NCI-H748 treated with DMSO at 0.1 percent for 48 hours (cell line): Measurements from ENCODE around the gene SAE1.
"Not testable (repeated sequence)": the region's sequence is repeated elsewhere in the genome, so short reads cannot be mapped to it uniquely, and the experiment has no call there.

ENCODE experiments used
- DNase-seq: peaks from one replicate; lab custom pipeline; 2025; lab: John Stamatoyannopoulos, UW

Gene SAE1

DNA sequence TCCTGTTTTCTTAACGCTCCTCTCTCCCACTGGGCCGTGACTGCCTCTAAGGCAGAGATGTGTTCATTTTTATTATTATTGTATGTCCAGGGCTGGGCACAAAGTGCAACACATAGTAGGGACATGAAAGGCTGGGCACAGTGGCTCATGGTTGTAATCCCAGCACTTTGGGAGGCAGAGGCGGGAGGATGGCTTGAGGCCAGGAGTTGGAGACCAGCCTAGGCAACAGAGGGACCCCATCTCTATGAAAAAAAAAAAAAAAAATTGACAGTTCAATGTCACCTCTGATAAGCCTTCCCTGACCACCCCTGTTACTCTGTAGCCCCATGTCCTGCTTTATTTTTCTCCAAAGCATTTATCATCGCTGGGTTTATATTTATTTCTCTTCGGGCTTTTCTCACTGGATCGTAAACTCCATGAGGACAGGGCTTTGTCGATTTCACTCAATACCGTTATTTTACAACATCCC is 481 bp upstream of the SAE1 start:
- DNase-seq = no peak

DNA sequence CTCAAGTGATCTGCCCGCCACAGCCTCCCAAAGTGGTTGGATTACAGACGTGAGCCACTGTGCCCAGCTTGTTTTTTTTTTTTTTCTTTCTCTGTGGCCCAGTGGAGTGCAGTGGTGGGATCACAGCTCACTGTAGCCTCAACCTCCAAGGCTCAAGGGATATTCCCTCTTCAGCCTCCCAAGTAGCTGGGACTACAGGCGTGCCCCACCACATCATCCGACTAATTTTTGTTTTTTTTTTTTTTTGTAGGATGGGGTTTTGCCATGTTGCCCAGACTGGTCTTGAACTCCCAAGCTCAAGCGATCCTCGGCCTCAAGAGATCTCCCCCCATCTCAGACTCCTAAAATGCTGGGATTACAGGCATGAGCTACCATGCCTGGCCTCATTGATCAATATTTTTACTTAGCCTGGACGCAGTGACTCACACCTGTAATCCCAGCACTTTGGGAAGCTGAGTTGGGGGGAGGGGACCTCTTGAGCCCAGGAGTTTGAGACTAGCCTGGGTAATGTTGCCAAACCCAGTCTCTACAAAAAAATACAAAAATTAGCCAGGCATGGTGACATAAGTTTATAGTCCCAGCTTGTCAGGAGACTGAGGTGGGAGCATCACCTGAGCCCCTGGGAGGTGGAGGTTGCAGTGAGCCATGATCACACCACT is 1.7 kb downstream of the SAE1 start:
- DNase-seq = no peak

DNA sequence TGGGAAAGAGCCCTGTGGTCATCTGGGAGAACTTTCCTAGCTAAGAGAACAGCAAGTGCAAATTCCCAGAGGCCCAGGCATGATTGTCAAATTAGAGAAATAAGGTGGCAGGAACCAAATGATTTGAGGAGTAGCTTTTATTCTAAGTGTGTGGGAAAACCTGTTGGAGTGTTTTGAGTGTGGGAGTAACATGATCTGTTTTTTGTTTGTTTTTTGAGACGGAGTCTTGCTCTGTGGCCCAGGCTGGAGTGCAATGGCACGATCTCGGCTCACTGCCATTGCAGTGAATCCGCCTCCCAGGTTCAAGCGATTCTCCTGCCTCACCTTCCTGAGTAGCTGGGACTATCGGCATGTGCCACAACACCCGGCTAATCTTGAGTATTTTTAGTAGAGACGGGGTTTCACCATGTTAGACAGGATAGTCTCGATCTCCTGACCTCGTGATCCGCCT is 2.4 kb downstream of the SAE1 start:
- DNase-seq = no peak

DNA sequence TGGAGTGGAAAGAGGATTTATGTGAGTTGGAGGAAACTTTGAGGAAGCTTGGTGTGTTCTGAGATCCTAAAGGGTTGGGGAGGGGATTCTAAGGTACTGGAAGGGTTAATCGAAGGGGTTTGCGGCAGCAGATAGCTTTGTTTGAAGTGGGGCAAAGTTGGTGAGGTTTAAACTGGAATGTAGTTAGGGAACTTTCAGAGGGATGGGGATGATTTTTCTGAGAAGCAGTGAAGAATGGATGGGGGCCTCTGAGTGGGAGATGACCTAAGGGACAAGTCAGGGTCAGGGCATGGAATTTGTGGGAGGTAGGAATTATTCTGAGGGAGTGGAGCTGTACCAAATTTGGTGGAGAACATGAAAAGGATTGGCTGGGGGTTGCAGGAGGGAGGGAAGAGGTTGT is 3.9 kb downstream of the SAE1 start:
- DNase-seq = no peak

DNA sequence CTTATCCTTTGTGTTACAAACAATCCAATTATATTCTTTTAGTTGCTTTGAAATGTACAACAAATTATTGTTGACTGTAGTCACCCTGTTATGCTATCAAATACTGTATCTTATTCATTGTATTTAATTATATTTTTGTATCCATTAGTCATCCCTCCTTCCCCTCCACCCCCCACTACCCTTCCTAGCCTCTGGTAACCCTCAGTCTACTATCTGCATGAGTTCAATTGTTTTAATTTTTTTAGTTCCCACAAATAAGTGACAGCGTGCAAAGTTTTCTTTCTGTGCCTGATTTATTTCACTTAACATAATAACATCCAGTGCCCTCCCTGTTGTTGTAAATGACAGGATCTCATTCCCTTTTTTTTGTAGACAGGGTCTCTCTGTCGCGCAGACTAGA is 4.5 kb downstream of the SAE1 start:
- DNase-seq = no peak

DNA sequence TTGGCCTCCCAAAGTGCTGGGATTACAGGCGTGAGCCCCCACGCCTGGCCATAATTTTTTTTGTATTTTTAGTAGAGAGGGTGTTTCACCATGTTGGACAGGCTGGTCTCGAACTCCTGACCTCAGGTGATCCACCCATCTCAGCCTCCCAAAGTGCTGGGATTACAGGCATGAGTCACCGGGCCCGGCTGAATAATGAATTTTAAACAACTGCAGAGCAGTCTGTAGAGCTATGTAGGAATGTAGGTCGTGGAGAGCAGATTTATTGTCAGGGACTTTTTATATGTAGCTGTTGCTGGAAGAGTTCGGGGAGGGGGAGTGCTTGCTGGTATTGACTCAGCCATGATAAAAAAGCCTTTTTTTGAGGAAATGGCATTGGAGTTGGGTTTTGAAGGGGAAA is 10.6 kb downstream of the SAE1 start:
- DNase-seq = not testable (repeated sequence)

DNA sequence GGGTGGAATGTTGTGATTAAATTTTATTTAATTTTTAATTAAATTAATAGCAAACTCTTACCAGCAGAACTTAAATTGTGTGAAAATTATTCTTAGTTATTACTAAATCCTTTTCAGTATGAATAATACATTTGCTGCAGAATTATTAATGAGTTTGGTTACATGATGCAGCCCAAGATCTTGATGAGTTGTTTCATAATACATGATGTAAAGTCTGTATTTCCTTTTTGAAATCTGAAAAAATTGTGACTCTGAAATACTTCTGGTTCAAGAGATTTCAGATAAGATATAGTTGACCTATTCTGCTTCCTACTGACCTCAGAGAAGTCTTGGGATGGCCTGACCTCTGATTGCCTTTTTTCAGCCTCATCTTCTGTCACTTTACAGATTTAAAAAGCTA is 11.1 kb downstream of the SAE1 start:
- no peak for DNase-seq

DNA sequence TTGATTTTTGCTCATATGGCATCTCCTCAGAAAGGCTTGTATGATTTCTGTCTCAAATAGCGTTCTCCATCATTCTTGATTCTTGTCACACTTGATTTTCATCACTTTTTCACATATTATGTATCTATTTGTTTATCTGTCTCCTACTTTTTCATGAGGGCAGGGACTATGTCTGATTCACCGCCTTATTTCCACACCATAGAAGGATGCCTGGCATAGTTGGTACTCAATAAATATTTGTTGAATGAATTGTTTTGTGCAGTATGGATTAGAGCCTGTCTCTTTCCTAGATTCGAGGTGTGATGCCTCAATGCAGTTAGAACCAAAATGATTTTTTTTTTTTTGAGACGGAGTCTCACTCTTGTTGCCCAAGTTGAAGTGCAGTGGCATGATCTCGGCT is 12.1 kb downstream of the SAE1 start:
- no peak for DNase-seq

DNA sequence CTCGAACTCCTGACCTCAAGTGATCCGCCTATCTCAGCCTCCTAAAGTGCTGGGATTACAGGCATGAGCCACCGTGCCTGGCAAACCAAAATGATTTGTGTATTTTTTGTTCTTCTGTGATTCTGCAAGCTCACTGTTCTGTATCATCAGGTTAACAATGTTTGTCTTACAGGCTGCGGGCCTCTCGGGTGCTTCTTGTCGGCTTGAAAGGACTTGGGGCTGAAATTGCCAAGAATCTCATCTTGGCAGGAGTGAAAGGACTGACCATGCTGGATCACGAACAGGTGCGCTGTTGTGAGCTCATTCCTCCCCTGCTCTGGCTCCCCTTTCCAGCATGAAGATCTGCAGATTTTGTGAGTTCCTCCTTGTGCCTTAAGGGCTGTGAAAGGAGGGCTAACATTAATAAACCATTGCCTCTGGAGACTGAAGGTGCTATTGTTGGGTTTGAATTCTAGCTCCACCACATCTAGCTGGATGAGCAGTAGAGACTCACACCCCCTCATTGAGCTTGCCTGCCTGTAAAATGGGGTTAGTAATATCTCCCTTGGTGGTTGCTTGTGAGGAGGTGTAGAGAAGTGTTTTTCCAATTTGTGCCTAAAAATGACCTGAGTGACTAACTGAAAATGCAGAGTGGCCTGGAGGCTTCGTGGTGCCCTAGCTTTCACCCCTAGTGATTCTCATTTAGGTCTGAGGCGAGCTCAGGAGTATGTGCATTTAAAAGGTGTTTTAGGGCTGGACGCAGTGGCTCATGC is 12.9 kb downstream of the SAE1 start:
- no peak for DNase-seq

DNA sequence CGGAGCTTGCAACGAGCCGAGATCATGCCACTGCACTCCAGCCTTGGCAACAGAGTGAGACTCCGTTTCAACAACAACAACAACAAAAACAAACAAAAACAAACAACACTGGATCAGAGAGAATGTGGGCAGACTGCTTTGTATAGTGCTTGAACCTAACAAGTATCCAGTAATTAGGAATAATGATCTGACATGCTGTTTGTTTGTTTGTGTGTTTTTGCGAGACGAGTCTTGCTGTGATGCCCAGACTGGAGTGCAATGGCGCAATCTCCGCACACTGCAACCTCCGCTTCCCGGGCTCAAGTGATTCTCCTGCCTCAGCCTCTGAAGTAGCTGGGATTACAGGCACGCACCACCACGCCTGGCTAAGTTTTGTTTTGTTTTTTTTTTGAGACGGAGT is 14.0 kb downstream of the SAE1 start:
- no peak for DNase-seq

DNA sequence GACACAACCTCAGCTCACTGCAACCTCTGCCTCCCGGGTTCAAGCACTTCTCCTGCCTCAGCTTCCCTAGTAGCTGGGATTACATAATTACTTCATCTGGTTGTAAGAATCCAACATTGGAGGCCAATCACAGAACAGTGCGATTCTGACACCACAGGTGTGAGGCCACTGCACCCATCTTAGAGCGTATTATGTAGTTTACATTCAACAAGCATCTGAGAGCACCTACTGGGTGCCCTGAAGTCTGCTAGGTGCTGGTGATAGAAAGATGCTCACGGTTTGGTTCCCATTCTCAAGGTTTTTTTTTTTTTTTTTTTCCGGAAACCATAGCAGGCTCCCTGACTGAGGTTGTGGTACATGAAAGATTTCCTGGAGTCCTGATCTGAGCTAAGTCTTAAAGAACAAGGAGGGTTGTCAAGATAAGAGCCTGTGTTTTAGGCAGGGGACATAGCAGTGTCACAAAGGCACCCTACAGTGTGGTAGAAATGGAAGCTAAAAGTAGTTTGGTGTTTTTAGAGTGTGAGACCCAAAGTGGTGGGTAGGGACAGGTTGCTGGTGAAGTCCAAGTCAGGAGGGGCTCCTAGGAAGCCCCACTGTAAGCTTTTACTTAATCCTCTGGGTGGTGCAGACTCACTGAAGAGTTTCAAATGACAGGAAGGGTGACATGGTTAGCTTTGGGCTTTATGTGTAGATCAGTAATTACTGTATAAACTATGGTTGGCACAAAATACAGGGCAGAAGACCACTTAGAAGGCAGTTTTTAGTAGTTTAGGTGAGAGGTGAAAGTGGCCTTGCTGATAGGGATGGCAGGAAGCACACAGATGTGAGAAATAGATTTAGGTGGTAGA is 15.2 kb downstream of the SAE1 start:
- no peak for DNase-seq

DNA sequence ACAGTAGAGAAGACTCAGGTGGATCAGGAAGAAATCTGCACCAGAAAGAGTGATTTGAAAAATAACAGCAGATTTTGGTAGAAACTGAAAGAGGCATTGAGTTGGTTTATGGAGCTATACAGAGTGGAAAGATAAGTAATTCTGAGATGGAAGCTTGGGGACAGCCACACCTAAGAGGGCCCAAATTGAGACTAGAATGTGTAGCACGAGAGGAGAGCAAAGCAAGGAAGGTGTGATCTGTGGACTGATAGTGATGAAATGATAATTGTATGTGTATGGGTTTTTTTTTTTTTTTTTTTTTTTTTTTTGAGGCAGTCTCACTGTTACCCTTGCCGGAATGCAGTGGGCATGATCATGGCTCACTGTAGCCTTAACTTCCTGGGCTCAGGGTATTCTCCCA is 16.3 kb downstream of the SAE1 start:
- no peak for DNase-seq

DNA sequence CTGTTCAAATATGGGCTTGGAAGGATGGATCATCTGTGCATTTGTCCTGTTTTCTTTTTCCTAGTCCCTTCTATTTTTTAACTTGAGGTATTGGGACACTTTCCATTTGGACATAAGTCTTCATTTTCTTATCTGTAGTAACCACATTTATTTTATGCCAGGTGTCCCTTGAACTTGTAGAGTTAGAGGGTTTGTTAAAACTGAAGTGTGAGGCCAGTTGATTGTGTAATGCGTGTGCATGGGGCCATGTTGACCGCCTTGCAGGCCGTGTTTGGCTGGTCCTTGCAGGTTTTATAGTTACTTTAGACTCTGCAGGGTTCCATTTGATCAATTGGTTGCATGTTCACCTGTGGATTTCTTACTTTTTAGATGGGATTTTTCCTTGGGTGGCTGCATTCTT is 21.0 kb downstream of the SAE1 start:
- no peak for DNase-seq

DNA sequence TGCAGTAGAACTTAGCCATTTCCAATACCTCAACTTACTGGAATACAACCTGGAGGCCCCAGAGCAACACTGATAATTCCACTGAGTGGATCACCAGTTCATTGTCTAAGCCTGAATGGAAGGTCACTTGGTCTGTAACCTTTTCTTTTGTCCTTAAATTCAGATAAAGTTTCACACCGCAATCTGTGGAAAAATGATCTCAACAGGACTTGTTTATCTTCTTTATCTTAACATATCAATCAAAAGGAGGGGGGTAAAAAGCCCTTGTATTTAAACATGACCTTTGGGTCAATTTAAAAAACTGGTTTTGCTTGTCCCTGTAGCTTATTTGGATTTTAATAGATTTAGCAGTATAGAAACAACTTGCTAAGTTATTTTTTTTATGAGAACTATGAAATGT is 21.6 kb downstream of the SAE1 start:
- DNase-seq = peak; percentile 67

DNA sequence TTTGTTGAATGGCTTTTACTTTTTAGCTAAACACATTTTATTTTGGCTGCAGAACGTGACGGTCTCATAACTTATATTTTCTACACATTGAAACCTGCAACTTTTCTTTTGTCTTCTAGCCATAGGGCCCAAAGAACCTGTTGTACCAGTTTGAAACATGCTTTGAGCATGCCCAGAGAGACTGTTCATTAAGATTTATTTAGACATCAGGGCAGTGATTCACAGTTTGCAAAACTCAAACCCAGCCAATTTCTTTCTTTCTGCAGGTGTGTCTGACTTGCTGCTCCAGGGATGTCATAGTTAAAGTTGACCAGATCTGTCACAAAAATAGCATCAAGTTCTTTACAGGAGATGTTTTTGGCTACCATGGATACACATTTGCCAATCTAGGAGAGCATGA is 22.0 kb downstream of the SAE1 start:
- DNase-seq = peak; percentile 58

DNA sequence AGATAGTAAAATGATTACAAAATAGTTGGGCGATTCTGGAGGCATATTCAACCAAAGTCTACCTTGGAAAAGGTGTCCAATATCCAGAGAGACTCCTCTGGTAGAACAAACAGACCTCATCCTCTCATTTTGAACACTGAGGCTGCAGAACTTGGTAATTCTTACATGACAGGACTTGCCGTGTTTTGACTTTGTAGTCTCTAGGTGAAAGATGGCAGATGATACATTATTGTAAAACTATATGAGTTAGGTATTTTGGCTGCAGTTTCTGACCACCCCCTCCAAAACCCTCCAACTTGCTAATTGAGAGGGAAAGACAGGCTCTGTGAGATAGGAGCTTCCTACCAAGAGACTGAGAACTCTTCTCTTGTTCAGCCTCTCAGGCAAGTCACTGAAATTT is 22.6 kb downstream of the SAE1 start:
- DNase-seq = no peak

DNA sequence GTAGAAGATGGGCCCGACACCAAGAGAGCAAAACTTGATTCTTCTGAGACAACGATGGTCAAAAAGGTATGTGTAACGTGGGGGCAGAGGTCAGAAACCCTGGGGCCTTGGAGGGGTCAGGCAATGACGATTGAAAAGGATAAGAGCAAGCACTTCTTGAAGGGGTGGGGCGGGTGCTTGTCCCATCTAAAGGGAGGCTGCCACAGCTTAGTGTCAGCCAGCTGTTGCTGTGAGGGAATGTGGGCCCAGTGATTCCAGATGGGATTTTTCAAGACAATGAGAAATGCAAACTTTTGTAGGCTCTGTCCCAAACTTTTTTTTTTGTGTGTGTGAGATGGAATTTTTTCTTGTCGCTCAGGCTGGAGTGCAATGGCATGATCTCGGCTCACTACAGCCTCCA is 24.5 kb downstream of the SAE1 start:
- no peak for DNase-seq

DNA sequence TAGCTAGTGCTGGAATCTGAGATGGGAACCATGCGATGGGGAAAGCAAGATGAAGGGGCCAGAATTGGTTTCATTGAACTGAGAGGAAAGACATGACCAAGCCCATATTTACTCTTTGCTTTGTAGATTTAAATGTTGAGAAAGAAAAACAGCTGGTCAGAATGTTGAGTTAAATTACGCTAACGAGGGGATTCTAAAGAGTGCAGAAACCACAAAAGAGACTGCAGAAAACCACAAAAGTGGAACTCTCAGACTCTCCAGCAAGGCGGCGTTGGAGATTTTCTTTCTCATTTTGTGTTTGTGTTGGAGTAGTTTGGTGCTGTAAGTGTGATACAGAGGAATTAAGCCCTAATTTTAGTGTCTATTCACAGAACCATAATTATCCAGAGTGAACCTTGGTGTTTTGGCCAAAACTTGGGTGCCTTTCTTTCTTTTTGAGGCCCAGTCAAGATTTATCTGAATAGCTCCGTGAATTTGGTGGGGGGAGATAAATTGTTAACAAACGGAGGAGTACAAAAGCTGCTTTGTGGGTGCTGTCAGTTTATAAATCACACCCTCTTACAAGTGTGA is 26.3 kb downstream of the SAE1 start:
- no peak for DNase-seq

DNA sequence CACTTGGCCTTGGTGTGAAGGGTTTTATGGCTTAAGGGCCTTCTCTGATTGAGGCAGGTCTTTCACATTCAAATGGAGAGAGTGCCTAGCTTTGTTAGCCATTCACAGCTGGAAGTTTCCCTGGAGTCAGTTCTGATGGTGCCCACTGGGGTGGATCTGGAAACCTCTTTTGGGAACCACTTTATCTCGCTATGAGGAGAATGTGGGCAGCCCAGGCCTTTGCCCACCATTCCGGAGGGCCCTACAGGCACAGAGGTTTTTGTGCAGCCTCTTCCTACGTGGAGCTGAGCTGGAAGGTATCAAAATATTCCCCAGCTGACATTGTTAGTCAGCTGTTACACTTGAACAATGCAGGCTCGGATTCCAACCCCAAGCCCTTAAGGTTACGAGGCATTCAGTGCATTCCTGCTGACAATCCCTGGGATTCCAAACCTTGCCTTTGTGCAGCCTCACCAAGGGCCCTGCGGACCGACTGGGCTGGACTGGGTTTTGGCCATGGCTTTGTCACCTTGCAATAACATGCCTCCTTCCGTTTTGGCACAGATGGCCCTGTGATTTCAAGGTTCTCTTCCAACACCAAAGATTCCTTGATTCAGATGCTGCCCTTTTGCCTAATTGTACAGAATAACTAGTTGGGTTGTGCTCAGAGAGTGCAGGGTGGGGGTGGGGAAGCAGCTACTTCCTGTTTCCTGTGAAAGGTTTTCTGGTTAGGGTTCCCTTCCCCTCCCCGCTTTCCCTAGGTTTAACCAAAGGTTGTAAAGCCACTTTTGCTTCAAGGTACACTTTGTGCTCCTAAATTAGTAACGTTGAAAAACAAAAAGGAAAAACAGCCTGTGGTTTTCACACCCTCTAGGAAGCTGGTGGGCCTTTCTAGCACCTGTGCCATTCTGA is 27.0 kb downstream of the SAE1 start:
- DNase-seq = no peak

DNA sequence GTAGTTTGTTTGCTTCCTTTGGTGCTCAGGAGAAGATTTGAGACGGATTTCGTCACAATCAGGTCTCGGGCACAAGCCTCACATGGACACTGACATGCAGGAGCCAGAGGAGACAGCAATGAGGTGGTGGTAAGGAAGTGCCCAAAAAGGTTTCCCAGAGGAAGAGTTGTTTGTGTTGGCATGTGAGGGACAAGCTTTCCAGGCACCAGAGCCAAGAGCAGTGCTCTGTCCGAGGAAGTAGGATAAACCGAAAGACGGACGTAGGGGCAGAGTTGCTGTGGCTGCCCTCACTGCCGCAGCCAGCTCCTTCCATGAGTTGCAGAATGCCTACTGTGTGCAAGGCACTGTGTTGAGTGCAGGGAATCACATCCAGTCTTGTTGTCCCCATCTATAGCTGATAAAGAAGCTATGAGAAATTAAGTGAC is 27.7 kb downstream of the SAE1 start:
- DNase-seq = no peak

DNA sequence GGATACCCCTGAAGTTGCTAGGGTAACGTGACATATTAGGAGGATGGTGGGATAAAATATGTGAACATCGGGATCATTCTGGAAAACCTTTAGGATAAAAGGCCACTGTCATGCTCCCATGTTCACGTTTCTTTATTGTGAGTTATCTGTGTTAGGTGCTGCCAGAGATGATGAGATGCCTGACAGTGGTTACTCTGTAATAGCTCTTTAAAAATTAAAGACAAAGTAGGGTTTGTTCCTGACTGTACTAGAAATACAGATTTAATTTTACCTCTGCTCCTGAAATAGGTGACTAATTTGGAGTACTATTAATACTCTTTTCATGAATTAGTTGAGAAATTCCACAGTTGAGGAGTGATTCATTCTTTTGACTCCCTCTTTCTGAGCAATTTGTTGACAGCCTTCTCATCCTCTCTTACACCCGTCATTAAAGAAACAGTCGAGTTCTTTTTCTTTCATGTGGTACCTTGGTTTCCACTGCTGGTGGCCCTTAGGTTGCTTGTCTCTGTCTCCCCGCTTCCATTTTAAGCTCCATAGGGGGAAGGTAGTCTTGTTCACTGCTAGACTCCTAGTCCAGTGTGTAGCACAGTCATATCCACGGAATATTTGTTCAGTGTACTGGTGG is 28.4 kb downstream of the SAE1 start:
- DNase-seq = no peak
